H1 (cell line): ENCODE measurements around the gene FAM131A. TPM values are rescaled to one million over a fixed set of nuclear protein-coding genes. Genes with fewer than 3 reads are reported as not detected.

Source experiments
- BACH1 ChIP-seq: IDR thresholded peaks from 2 replicates; pipeline ENCODE4 v1.6.1; 2012; ENCODE audit warnings: low read length, improper control_type of control experiment
- KDM4A ChIP-seq: IDR thresholded peaks from one replicate; pipeline ENCODE4 v1.7.1; 2012; ENCODE audit warnings: low read depth, mild to moderate bottlenecking, moderate library complexity, low read length, inconsistent platforms; ENCODE audit not compliant: severe bottlenecking
- polyA plus RNA-seq, 7 experiments: library from polyadenylated mRNA; depleted of rRNA in 3 of 7; stranded (reverse) in 5 of 7; unstranded in 2 of 7; fragments of >200 nt in 5 of 7; fragments of 200-250 nt in 2 of 7; gene quantifications; 1 replicate in 5 of 7; 2 replicates in 1 of 7; 4 replicates in 1 of 7; pipeline versions ENCODE4 v1.2.1 to v1.2.3, GENCODE V29; 2011 to 2013; ENCODE audit warnings: missing spikeins in 2 of 7, mixed read lengths in 2 of 7
- total RNA-seq: library from RNA; stranded (reverse); fragmentation: NEBNext Ultra II Directional; extraction: Animal tissue kit (Norgen Biotek cat#: 25700); gene quantifications from 2 replicates; pipeline ENCODE4 v1.2.1, GENCODE V29; 2021

FAM131A gene
- total and polyA plus RNA-seq, 2 of the 8 experiments (the other 6 are each of a cell fraction or from before 2014, with no cell fraction given): 16.0 to 21.9 TPM

- TF ChIP-seq KDM4A (no peak), BACH1 (no peak)
These were observed 30.9 kb upstream of the FAM131A start (continued) for GRCh38 chr3:184306341-184306972.
